ENCODE results near the gene SEC11C.

DNA sequence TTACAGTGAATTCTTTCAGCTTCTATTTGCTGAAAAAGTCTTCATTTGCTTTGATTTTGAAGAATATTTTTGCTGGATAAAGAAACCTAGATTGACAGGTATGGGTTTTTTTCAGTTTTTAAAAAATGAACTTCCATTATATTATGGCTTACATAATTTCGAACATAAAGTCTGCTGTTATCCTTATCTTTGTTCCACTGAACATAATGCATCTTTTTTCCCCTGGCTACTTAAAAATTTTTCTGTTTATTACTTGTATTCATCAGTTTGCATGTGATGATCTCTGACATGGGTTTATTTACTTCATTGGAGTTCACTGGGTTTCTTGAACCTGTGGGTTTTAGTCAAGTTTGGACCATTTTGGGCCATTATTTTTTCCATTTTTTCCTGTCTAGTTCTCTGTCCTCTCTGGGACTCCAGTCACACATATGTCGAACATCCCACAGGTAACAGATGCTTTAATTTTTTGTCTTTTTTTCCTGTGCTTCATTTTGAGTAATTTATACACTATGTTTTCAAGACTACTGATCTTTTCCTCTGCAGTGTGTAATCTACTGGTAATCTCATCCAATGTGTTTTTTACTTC lies 33.1 kb downstream of the SEC11C start:
- TF ChIP-seq, protein P1, sequence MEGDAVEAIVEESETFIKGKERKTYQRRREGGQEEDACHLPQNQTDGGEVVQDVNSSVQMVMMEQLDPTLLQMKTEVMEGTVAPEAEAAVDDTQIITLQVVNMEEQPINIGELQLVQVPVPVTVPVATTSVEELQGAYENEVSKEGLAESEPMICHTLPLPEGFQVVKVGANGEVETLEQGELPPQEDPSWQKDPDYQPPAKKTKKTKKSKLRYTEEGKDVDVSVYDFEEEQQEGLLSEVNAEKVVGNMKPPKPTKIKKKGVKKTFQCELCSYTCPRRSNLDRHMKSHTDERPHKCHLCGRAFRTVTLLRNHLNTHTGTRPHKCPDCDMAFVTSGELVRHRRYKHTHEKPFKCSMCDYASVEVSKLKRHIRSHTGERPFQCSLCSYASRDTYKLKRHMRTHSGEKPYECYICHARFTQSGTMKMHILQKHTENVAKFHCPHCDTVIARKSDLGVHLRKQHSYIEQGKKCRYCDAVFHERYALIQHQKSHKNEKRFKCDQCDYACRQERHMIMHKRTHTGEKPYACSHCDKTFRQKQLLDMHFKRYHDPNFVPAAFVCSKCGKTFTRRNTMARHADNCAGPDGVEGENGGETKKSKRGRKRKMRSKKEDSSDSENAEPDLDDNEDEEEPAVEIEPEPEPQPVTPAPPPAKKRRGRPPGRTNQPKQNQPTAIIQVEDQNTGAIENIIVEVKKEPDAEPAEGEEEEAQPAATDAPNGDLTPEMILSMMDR (IDR thresholded peaks at IDR 0.05): no peak
- no peak for TF ChIP-seq EZH2phosphoT487 (IDR thresholded peaks at IDR 0.05; ENCODE audit: borderline replicate concordance, low read depth)
- no peak for TF ChIP-seq POLR2AphosphoS5 (IDR thresholded peaks at IDR 0.05; ENCODE audit: low read depth, low read length)
- TF ChIP-seq, protein P2, sequence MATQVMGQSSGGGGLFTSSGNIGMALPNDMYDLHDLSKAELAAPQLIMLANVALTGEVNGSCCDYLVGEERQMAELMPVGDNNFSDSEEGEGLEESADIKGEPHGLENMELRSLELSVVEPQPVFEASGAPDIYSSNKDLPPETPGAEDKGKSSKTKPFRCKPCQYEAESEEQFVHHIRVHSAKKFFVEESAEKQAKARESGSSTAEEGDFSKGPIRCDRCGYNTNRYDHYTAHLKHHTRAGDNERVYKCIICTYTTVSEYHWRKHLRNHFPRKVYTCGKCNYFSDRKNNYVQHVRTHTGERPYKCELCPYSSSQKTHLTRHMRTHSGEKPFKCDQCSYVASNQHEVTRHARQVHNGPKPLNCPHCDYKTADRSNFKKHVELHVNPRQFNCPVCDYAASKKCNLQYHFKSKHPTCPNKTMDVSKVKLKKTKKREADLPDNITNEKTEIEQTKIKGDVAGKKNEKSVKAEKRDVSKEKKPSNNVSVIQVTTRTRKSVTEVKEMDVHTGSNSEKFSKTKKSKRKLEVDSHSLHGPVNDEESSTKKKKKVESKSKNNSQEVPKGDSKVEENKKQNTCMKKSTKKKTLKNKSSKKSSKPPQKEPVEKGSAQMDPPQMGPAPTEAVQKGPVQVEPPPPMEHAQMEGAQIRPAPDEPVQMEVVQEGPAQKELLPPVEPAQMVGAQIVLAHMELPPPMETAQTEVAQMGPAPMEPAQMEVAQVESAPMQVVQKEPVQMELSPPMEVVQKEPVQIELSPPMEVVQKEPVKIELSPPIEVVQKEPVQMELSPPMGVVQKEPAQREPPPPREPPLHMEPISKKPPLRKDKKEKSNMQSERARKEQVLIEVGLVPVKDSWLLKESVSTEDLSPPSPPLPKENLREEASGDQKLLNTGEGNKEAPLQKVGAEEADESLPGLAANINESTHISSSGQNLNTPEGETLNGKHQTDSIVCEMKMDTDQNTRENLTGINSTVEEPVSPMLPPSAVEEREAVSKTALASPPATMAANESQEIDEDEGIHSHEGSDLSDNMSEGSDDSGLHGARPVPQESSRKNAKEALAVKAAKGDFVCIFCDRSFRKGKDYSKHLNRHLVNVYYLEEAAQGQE (IDR thresholded peaks at IDR 0.05; ENCODE audit: low read depth, low read length): no peak
- TF ChIP-seq TEAD4 (IDR thresholded peaks at IDR 0.05; ENCODE audit: borderline replicate concordance, insufficient read depth): no peak
- TF ChIP-seq ELF1 (IDR thresholded peaks at IDR 0.05): no peak
- TF ChIP-seq, protein P3, sequence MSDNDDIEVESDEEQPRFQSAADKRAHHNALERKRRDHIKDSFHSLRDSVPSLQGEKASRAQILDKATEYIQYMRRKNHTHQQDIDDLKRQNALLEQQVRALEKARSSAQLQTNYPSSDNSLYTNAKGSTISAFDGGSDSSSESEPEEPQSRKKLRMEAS (IDR thresholded peaks at IDR 0.05; ENCODE audit: low read depth): no peak
- no peak for TF ChIP-seq TCF12 (IDR thresholded peaks at IDR 0.05)

Data from SK-N-SH (cell line).